Lung (tissue), 12 donors: Measurements from ENCODE around the gene NFIB. TPM values are rescaled to one million over a fixed set of nuclear protein-coding genes. Genes with fewer than 3 reads are reported as not detected.
A peak's percentile ranks its signal among the peaks of the same experiment; 100 is the strongest.

Source experiments
- ATAC-seq: fragments of 200-7000 bp; cut with Tn5 transposase; one replicate; pipeline ENCODE4 v1.9.1; 2020; ENCODE audit warnings: moderate number of reproducible peaks; ENCODE audit not compliant: insufficient read depth, low FRiP score
- DNase-seq, 3 donors: peaks; one replicate each; pipeline ENCODE4 v3.0.0-alpha.2; 2013 to 2017
- H3K27ac ChIP-seq, 2 donors: one replicate each; pipeline ENCODE4 v1.5.1; 2013; ENCODE audit warnings: mild to moderate bottlenecking in 2 of 2, moderate library complexity in 2 of 2, control low read depth in 1 of 2, inconsistent platforms in 1 of 2, low read depth in 1 of 2, low read length in 1 of 2
- H3K27me3 ChIP-seq, 3 donors: one replicate each; pipeline ENCODE4 v1.5.1; 2013; ENCODE audit warnings: low read length in 2 of 3; ENCODE audit not compliant: control insufficient read depth in 3 of 3, insufficient read depth in 3 of 3
- H3K36me3 ChIP-seq, 4 donors: one replicate each; pipeline ENCODE4 v1.5.1; 2013; ENCODE audit warnings: low read length in 4 of 4, mild to moderate bottlenecking in 1 of 4, moderate library complexity in 1 of 4; ENCODE audit not compliant: control insufficient read depth in 4 of 4, insufficient read depth in 4 of 4
- H3K4me1 ChIP-seq, 5 donors: one replicate each; pipeline ENCODE4 v1.5.1; 2013; ENCODE audit warnings: low read length in 5 of 5, mild to moderate bottlenecking in 2 of 5, moderate library complexity in 1 of 5; ENCODE audit not compliant: control insufficient read depth in 5 of 5, insufficient read depth in 5 of 5
- H3K4me3 ChIP-seq: one replicate; pipeline ENCODE4 v1.5.1; 2013; ENCODE audit warnings: mild to moderate bottlenecking, control low read depth, moderate library complexity
- H3K9ac ChIP-seq, 2 donors: one replicate each; pipeline ENCODE4 v1.5.1; 2013; ENCODE audit warnings: low read length in 2 of 2, control low read depth in 1 of 2; ENCODE audit not compliant: insufficient read depth in 1 of 2
- H3K9me3 ChIP-seq, 4 donors: one replicate each; pipeline ENCODE4 v1.5.1; 2013; ENCODE audit warnings: low read length in 3 of 4, mild to moderate bottlenecking in 1 of 4, moderate library complexity in 1 of 4; ENCODE audit not compliant: control insufficient read depth in 4 of 4, insufficient read depth in 3 of 4
- WGBS, 2 donors: extraction: QIAGEN DNeasy Blood & Tissue Kit; methylation state at CpG; one replicate each; pipeline ENCODE4 v1.1.7; 2013; 5-methylcytosine and 5-hydroxymethylcytosine counted together
- polyA plus RNA-seq, 2 donors: library from polyadenylated mRNA; stranded (reverse); fragments of 200-250 nt; gene quantifications; one replicate each; pipeline ENCODE4 v1.2.1, GENCODE V29; 2013
- total RNA-seq, 2 donors: library from RNA; depleted of rRNA in 1 of 2; stranded (reverse); fragments of >200 nt in 1 of 2; gene quantifications; one replicate each; pipeline ENCODE4 v1.2.1, GENCODE V29; 2014 to 2021
- TF ChIP-seq, protein P1 (sequence below): IDR thresholded peaks from 2 replicates; pipeline ENCODE4 v1.5.1; 2012; ENCODE audit warnings: mild to moderate bottlenecking; ENCODE audit errors: control extremely low read depth, extremely low read depth
- donor health status: control.
- donor health status: control.
- donor health status: Bipolar disorder and iron deficiency.
- donor health status: healthy.
- donor health status: DM: yes; HTN: yes; CAD: no.

Gene NFIB
- total and polyA plus RNA-seq, 4 donors = 7.3 to 189 (median 51.0) TPM

DNA sequence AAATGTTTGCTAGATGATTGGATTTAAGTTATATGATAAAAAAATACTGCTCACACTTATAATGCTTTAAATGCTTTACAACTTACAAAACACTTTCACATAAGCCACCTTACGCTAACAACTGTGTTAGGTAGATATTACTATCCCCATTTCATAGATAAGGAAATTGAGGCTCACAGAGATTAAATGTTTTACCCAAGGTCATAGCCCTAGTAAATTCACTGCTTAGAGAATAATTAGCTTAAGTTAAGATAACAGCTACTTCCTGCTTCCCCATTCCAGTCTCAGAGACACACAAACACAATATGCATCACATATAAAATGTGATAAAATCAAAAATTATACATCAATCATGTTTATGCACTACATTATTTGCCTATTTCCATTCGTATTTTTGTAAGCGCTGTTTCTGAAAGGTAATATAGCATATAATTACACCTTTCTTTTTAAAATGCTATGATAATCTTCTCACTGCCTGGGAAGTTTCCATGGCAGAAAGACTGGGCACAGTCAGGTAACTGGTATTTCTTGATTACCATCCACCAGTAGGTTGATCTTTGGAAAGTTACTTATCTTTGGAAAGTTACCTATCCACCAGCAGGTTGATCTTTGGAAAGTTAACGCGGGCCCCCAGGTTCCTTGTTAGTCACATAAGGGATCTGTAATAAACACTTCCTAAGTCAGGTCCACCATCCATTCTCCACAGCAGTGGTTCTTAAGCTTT is 101.1 kb downstream of the NFIB start:
- Histone ChIP-seq H3K4me3 (no peak overlapping the region), H3K27me3 (no peaks in the 10 kb centered on the region), H3K27ac (no peak overlapping the region), H3K4me1 (peaks cover 6 to 67% (median 11%) of the 10 kb centered on the region in 5 donors), H3K9ac (no peak overlapping the region), H3K9me3 (no peaks in the 10 kb centered on the region), H3K36me3 (no peaks in the 10 kb centered on the region)
- TF ChIP-seq, protein P1, sequence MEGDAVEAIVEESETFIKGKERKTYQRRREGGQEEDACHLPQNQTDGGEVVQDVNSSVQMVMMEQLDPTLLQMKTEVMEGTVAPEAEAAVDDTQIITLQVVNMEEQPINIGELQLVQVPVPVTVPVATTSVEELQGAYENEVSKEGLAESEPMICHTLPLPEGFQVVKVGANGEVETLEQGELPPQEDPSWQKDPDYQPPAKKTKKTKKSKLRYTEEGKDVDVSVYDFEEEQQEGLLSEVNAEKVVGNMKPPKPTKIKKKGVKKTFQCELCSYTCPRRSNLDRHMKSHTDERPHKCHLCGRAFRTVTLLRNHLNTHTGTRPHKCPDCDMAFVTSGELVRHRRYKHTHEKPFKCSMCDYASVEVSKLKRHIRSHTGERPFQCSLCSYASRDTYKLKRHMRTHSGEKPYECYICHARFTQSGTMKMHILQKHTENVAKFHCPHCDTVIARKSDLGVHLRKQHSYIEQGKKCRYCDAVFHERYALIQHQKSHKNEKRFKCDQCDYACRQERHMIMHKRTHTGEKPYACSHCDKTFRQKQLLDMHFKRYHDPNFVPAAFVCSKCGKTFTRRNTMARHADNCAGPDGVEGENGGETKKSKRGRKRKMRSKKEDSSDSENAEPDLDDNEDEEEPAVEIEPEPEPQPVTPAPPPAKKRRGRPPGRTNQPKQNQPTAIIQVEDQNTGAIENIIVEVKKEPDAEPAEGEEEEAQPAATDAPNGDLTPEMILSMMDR = no peak
- no peak for ATAC-seq
- DNase-seq = no peak
- WGBS, 2 donors = 69 to 85% methylated on average over 5 of the region's 5 CpGs

DNA sequence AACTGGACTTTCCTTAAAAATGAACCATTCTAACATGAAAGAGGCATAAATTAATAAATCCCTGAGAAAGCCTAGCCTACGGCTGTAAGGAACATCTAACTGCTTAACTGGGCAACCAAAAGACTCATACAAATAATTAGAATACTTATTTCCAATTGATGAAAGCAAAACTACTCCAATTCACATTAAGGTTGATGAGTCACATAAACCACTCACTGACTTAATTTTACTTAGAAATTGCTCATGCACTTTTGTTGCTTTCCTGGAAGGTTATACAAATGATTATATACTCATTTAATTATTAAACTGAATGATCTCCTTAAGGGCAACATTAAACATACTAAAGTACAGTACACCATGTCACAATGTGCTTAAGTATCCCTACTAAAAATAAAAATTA is 101.9 kb downstream of the NFIB start:
- no peak overlapping the region for H3K4me3 ChIP-seq
- no peaks in the 10 kb centered on the region for H3K9me3 ChIP-seq
- H3K9ac ChIP-seq = peak overlapping the region in 1 of 2 donors; percentile 3
- H3K27me3 ChIP-seq = no peaks in the 10 kb centered on the region
- DNase-seq = no peak
- ATAC-seq = peak; percentile 21
- H3K27ac ChIP-seq = no peak overlapping the region
- peaks cover 8 to 71% (median 19%) of the 10 kb centered on the region in 5 donors for H3K4me1 ChIP-seq
- 58 to 61% methylated on average over 1 of the region's 1 CpG for WGBS, 2 donors
- TF ChIP-seq, protein P1 = no peak
- H3K36me3 ChIP-seq = no peaks in the 10 kb centered on the region

- WGBS, 2 donors = 45 to 67% methylated on average over 6 of the region's 6 CpGs
- H3K4me1 ChIP-seq = peaks cover 8 to 69% (median 19%) of the 10 kb centered on the region in 5 donors
- peak overlapping the region in 1 of 2 donors; percentile 28 for H3K9ac ChIP-seq
- no peaks in the 10 kb centered on the region for H3K9me3 ChIP-seq
- no peaks in the 10 kb centered on the region for H3K27me3 ChIP-seq
- DNase-seq (no peak), ATAC-seq (no peak)
- TF ChIP-seq, protein P1 = no peak
- H3K27ac ChIP-seq = peak overlapping the region in 1 of 2 donors; percentile 3
- no peaks in the 10 kb centered on the region for H3K36me3 ChIP-seq
- H3K4me3 ChIP-seq = no peak overlapping the region
Observed at GRCh38 chr9:14211564-14211963, 102.4 kb downstream of the NFIB start.

- no peak for DNase-seq
- Histone ChIP-seq H3K27me3 (no peaks in the 10 kb centered on the region), H3K9me3 (no peaks in the 10 kb centered on the region), H3K27ac (no peak overlapping the region), H3K36me3 (peaks cover 0 to 2% (median 0%) of the 10 kb centered on the region in 4 donors), H3K9ac (no peak overlapping the region), H3K4me1 (peaks cover 6 to 74% (median 20%) of the 10 kb centered on the region in 5 donors), H3K4me3 (no peak overlapping the region)
- TF ChIP-seq, protein P1 = no peak
- WGBS, 2 donors = 62 to 82% methylated on average over 3 of the region's 3 CpGs
- ATAC-seq = no peak
Observed at GRCh38 chr9:14210428-14210827, 103.5 kb downstream of the NFIB start.
